Stimulated activated CD4-positive, alpha-beta T cell treated with anti-CD3 and anti-CD28 coated beads, TNF-alpha, amount 100 ng/mL, for 1 hour (primary cell): Measurements from ENCODE around the gene AKNA.
A peak's percentile ranks its signal among the peaks of the same experiment; 100 is the strongest.

Source experiments
- DNase-seq, 3 donors: peaks; one replicate each; pipeline ENCODE4 v3.0.0-alpha.2; 2020; ENCODE audit warnings: low read depth in 3 of 3, low spot score in 1 of 3

Gene AKNA

GRCh38 chr9:114387680-114388356 lies at the start of gene AKNA:
TSS of gene AKNA (minus strand) at chr9:114387982. CDS start at chr9:114381333, 6,649 bp downstream.
- peak; percentile 62 to 72 (median 66) for DNase-seq

DNA sequence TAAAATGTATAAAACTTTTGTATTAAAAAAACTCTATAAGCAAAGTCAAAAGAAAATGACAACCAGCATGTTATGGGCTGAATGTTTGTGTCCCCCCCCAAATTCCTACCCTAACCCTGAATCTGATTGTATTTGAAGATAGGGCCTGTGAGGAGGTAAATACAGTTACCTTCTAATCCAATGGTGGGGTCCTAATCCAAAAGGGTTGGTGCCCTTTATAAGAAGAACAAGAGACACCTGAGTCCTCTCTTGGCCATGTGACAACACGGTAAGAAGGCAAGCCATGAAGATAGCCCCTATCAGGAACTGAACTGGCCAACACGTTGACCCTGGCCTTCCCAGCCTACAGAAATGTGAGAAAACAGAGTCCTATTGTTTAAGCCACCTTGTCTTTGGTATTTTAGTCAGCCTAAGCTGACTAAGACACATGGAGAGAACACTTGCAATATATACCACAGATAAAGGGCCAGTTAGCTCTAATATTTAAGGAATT lies 49.7 kb upstream of the AKNA start:
- no peak for DNase-seq

GRCh38 chr9:114434878-114435311 lies 47.1 kb upstream of the AKNA start:
- no peak for DNase-seq

GRCh38 chr9:114433720-114434255 lies 46.0 kb upstream of the AKNA start:
- no peak for DNase-seq

- no peak for DNase-seq
Measured at GRCh38 chr9:114433086-114433485, 45.3 kb upstream of the AKNA start.

- no peak for DNase-seq
Measured at GRCh38 chr9:114432323-114433067, 44.7 kb upstream of the AKNA start.

- DNase-seq = no peak
Measured at GRCh38 chr9:114431770-114432169, 44.0 kb upstream of the AKNA start.

DNA sequence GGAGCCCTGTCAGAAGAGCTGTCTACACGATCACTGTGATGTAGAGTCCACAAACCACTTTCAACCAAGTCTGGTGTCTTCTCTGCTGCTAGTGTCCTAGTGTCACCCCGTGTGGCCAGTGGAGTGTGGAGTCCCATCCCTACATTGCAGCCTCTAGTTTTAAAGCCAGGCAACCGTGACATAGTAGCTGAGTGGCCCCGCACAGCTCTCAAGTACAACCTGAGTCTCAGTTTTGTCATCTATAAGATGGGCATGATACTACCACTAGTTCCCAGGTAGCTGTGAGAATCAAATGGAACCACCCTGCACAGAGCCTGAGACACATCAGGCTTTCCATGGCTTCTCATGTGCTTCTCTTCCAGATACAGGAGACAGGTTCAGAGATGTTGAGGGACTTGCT lies 43.2 kb upstream of the AKNA start:
- DNase-seq = no peak

DNA sequence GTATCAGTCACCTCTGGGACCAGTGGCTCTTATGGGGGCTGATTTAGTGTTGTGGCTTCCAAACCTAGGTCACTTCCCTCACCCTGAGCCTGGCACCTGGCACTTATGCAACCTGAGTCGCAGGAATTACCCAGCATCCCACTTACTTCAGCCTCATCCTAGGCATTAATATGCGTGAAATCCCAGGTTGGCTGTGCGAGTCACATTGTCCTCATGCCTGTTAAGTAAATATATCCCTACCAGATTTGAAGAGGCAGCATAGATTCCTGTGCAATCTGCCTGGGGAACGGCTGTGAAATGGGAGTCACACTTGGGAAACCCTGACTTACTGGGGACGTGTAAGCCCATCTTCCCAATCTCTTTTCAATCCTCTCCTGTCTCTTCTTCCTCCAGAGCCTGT lies 42.7 kb upstream of the AKNA start:
- no peak for DNase-seq

DNA sequence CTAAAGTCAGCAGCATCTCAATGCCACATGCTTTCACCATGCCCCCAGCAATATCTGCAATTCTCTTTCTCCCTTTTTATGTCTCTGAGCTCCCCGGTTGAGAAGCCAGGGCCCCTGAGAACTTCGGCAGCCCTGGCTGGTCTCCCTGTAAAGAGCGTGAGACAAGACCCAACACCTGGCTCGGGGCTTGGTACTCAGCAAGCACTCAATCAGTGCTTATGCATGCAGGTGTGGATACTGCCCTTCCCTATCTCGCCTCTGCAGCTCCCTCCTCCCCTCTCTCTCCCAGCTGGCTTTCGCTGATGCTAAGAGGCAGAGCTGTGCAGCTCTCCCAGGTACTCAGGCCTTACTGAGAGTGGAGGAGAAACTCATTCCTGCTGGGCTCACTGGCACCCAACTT lies 41.7 kb upstream of the AKNA start:
- no peak for DNase-seq

GRCh38 chr9:114428466-114428865 lies 40.7 kb upstream of the AKNA start:
- DNase-seq = no peak

GRCh38 chr9:114427644-114428043 lies 39.9 kb upstream of the AKNA start:
- no peak for DNase-seq

DNA sequence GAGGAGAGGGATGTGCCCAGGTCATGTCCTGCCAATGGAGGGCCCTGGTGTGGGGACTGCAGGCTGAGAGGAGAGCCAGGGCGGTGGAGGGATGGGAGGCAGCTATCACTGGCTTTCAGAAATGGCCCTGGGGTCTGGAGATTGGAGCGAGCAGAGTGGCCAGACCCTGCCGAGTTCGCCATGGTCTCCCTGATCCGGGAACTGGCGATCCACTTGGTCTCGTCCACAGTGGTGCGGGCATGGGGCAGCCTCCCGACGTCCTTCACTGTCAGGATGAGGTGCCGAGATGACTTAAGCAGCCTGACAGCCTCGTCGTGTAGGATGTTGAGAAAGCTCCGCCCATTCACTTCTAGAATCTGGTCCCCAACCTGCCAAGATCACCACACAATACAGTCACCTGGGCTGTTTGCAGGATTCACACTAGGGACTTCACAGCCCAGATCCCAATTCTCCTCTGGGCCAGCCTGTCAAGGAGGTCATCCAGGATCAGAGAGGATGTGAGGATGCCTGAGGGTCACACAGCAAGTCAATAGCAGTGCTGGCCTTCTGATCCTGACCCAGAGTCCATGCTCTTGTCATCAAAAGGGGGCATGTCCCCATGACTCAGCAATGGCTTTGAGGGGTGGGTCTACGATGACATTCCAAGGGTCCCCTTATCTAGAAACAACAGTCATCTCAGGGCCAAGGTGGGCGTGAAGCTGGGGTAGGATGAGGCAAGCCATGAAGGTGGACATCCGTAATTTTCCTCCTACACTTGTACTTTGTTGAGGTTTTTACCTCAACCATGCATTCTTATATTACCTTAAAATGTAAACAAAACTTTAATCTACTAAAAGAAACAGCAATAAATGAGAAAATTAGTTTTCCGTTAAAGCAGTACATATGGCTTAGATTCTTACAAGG lies 38.5 kb upstream of the AKNA start:
- no peak for DNase-seq

- DNase-seq = no peak
Measured at GRCh38 chr9:114425126-114425525, 37.3 kb upstream of the AKNA start.

DNA sequence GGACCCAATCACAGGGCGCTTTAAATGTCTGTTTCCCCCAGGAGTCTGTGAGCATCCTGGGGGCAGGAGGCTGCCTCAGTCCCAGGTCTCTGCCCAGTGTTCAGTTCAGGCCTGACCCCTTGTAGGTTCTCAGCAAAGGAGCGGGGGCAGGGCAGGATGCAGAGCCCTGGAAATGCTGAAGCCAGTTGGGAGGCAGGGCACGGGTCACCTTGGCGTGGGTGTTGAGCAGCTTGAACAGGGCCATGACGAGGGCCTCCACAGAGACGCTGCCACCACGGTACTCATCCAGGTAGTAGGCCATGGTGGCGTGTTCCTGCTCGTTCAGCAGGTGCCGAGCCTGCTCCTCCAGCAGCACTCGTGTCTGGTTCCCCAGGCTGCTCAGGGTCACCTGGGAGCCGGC lies 36.3 kb upstream of the AKNA start:
- DNase-seq = no peak

GRCh38 chr9:114423181-114423580 lies 35.4 kb upstream of the AKNA start:
- DNase-seq = no peak

- DNase-seq = no peak
Measured at GRCh38 chr9:114421147-114421546, 33.4 kb upstream of the AKNA start.

- no peak for DNase-seq
Measured at GRCh38 chr9:114419796-114420195, 32.0 kb upstream of the AKNA start.

- no peak for DNase-seq
Measured at GRCh38 chr9:114418053-114418452, 30.3 kb upstream of the AKNA start.

GRCh38 chr9:114417511-114417910 lies 29.7 kb upstream of the AKNA start:
- no peak for DNase-seq

DNA sequence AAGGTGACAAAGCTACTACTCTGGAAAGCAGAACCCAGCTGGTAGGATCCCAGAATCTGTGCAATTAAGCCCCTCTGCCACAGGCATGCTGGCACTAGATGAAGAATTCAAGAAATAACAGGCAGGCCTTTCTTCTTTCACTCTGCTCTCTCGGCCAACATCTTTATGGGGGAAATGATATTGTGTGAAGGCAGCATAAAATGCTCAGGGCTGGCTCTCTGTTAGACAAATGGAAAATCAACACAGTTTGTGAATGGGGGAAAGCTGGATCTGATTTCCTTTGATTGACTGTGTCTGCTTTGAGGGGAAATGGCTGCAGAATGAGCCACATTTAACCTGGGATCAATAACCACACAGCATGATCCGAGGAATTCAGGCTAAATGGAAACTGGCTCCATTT lies 29.1 kb upstream of the AKNA start:
- no peak for DNase-seq
